KMS-11 (cell line): ENCODE data around the gene CCT4.

Experiments used
- H2AFZ ChIP-seq: fragments of 200-600 bp; sonication (generic); 2 replicates; pipeline ENCODE4 v1.6.1; 2016; ENCODE audit warnings: antibody characterized with exemption, mixed run types, low read depth
- H3K27ac ChIP-seq: fragments of 200-600 bp; sonication (generic); 2 replicates; pipeline ENCODE4 v1.6.1; 2016; ENCODE audit warnings: mild to moderate bottlenecking, mixed run types
- H3K27me3 ChIP-seq: fragments of 200-600 bp; sonication (generic); 2 replicates; pipeline ENCODE4 v1.6.1; 2017; ENCODE audit warnings: mild to moderate bottlenecking, low read depth, mixed run types, moderate library complexity; ENCODE audit not compliant: insufficient read depth
- H3K36me3 ChIP-seq: fragments of 200-600 bp; sonication (generic); 2 replicates; pipeline ENCODE4 v1.6.1; 2017; ENCODE audit warnings: mild to moderate bottlenecking, mixed run types; ENCODE audit not compliant: insufficient read depth
- H3K4me1 ChIP-seq: fragments of 200-600 bp; sonication (generic); 2 replicates; pipeline ENCODE4 v1.6.1; 2016; ENCODE audit warnings: mild to moderate bottlenecking, low read depth, mixed run types; ENCODE audit not compliant: poor library complexity, severe bottlenecking
- H3K4me2 ChIP-seq: fragments of 200-600 bp; sonication (generic); 2 replicates; pipeline ENCODE4 v1.7.0; 2016; ENCODE audit warnings: mild to moderate bottlenecking, mixed run types
- H3K4me3 ChIP-seq: fragments of 200-600 bp; sonication (generic); IDR thresholded peaks from 2 replicates; pipeline ENCODE4 v1.6.1; 2017; ENCODE audit warnings: low read depth, low read length, mixed read lengths; ENCODE audit not compliant: insufficient read depth
- H3K79me2 ChIP-seq: fragments of 200-600 bp; sonication (generic); 2 replicates; pipeline ENCODE4 v1.6.1; 2016; ENCODE audit warnings: low read depth, mixed run types; ENCODE audit not compliant: insufficient read depth
- H3K9ac ChIP-seq: fragments of 200-600 bp; sonication (generic); 2 replicates; pipeline ENCODE4 v1.6.1; 2016; ENCODE audit warnings: mild to moderate bottlenecking, mixed run types
- H4K20me1 ChIP-seq: fragments of 200-600 bp; sonication (generic); 2 replicates; pipeline ENCODE4 v1.6.1; 2016; ENCODE audit warnings: mild to moderate bottlenecking, mixed run types; ENCODE audit not compliant: insufficient read depth
- CTCF ChIP-seq: fragments of 200-600 bp; sonication (generic); conservative IDR thresholded peaks from 2 replicates; pipeline ENCODE4 v1.6.1; 2017; ENCODE audit warnings: low read depth, mild to moderate bottlenecking, antibody characterized with exemption, low read length, moderate library complexity, mixed read lengths

CCT4 gene

DNA sequence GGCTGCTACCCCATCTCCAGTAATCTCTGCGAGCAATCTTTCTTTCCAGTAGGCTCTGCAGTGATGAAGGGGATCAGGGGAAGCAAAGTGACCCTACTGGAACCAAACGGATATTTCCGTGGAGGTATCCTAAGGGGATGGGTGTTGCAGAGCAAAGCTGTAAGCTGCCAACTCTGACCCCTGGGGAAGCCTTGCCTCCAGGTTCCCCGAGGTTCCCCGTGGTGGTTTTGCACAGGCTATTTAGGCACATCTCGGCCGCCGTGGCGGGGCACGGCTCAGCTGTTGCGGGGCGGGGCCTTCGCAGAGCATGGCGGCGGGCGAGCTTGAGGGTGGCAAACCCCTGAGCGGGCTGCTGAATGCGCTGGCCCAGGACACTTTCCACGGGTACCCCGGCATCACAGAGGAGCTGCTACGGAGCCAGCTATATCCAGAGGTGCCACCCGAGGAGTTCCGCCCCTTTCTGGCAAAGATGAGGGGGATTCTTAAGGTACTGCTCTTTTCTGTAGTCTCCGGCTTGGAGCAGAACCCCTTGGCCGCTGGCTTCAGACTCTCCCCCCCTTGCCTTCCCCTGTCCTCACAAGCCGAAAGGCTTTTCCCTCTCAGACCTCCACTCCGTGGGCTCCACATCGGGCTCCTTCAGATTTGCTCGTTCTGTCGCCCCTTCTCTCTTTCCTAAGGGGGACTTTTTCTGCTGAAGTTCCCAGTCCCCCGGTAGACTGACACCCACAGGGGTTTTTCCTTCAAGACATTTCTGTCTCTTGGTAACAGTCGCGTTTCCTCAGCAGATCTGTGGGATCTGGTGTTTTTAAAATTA, 17.1 kb upstream of the CCT4 start, which contains the start of gene COMMD1:
Gene COMMD1 (plus strand): TSS at position 303 of the 814 bp plus-strand sequence. CDS start 5 bp downstream, at position 308.
- TF ChIP-seq CTCF = no peak
- no peaks in the 10 kb centered on the region for H3K27me3 ChIP-seq
- H3K4me1 ChIP-seq = peaks cover 20% of the 10 kb centered on the region
- no peak within 1 kb of the TSS for H3K27ac ChIP-seq
- H2AFZ ChIP-seq = peak within 1 kb of the TSS; percentile 82
- H3K36me3 ChIP-seq = no peaks in the 10 kb centered on the region
- H3K9ac ChIP-seq = peak within 1 kb of the TSS; percentile 56; the same call in 1 of the 2 replicates
- peaks cover 11% of the 10 kb centered on the region; the same call in 1 of the 2 replicates for H3K79me2 ChIP-seq
- no peaks in the 10 kb centered on the region; the same call in none of the 2 replicates for H4K20me1 ChIP-seq
- H3K4me2 ChIP-seq = peak within 1 kb of the TSS; percentile 57
- peak within 1 kb of the TSS; percentile 93 for H3K4me3 ChIP-seq

DNA sequence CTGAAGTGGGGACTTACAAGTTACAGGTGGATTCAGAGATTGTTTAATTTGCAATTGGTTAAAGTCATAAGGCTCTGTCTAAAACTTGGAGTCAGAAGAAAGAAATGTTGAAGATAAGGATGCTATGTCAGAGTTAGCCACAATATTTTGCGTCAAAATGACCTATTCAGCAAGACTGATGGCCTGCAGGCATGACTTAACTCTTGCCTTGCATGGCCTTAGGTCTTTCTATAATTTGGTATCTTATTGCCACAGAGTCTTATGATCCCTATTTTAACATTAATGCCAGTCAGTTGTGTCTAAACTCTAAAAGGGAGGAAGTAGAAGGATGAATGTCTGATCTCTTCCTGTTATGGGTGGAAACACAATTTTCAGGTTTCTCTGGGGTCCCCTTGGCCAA, 11.8 kb upstream of the CCT4 start:
- Histone ChIP-seq H3K79me2 (no peaks in the 10 kb centered on the region), H3K27ac (no peak overlapping the region), H3K4me1 (peaks cover 8% of the 10 kb centered on the region), H3K27me3 (no peaks in the 10 kb centered on the region), H3K36me3 (no peaks in the 10 kb centered on the region), H3K9ac (no peak overlapping the region), H2AFZ (no peak overlapping the region), H4K20me1 (no peaks in the 10 kb centered on the region), H3K4me2 (no peak overlapping the region), H3K4me3 (no peak overlapping the region)
- TF ChIP-seq CTCF = no peak

- Histone ChIP-seq H2AFZ (no peak overlapping the region), H3K4me1 (no peaks in the 10 kb centered on the region), H3K27ac (no peak overlapping the region), H3K9ac (no peak overlapping the region), H3K79me2 (no peaks in the 10 kb centered on the region), H3K27me3 (no peaks in the 10 kb centered on the region), H3K36me3 (no peaks in the 10 kb centered on the region), H4K20me1 (no peaks in the 10 kb centered on the region), H3K4me3 (no peak overlapping the region), H3K4me2 (no peak overlapping the region)
- peak; percentile 58 for TF ChIP-seq CTCF
Measured at GRCh38 chr2:61898810-61899209, 10.4 kb upstream of the CCT4 start.

DNA sequence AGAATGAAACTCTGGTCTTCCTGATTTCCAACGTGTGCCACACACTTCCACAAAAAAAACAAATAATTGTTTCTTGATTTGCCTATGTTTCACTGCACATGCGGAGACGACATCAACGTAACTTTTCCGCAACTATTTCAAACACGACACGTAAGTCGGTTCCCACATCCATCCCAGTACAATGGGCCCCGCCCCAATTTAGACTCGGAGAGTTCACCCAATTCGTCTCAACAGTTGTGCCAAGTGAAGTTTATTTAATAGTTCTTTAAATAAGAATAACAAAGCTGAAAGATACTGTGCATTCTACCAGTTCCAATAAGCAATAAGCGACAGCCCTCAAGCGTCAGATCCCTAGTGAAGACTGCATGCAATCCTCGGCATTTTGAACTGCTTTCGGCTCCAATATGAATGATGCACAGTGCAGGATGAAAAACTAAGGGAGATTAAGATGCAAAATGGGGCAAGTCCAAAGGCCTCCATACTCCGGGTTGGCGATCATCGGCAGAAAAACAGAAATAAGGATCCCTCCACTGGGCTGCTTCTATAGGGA, 664 bp downstream of the CCT4 start:
- H3K27me3 ChIP-seq = no peaks in the 10 kb centered on the region
- peak overlapping the region; percentile 96 for H3K27ac ChIP-seq
- H3K9ac ChIP-seq = peak overlapping the region; percentile 97
- H2AFZ ChIP-seq = peak overlapping the region; percentile 94
- H3K4me3 ChIP-seq = peak overlapping the region; percentile 93
- H3K4me1 ChIP-seq = peaks cover 18% of the 10 kb centered on the region
- H3K79me2 ChIP-seq = peaks cover 48% of the 10 kb centered on the region
- H3K36me3 ChIP-seq = peaks cover 14% of the 10 kb centered on the region; the same call in 1 of the 2 replicates
- H4K20me1 ChIP-seq = peaks cover 18% of the 10 kb centered on the region
- H3K4me2 ChIP-seq = peak overlapping the region; percentile 94
- no peak for TF ChIP-seq CTCF
